T follicular helper cell (primary cell): ENCODE results near the gene R3HDML.
A peak's percentile ranks its signal among the peaks of the same experiment; 100 is the strongest.
"Not testable (repeated sequence)": the region's sequence is repeated elsewhere in the genome, so short reads cannot be mapped to it uniquely, and the experiment has no call there.

ENCODE experiments used
- DNase-seq: peaks from one replicate; pipeline ENCODE4 v3.0.0-alpha.2; 2020; ENCODE audit warnings: low read depth
- total RNA-seq, 2 experiments: gene quantifications; one replicate each; lab custom pipeline; 2026; lab: John Stamatoyannopoulos, UW

The R3HDML gene
- 0 reads per million in 2 experiments for total RNA-seq

GRCh38 chr20:44336725-44337380 lies at the start of gene R3HDML:
Gene R3HDML (plus strand): TSS chr20:44337043. CDS start chr20:44337158, 115 bp downstream.
- DNase-seq: no peak

DNA sequence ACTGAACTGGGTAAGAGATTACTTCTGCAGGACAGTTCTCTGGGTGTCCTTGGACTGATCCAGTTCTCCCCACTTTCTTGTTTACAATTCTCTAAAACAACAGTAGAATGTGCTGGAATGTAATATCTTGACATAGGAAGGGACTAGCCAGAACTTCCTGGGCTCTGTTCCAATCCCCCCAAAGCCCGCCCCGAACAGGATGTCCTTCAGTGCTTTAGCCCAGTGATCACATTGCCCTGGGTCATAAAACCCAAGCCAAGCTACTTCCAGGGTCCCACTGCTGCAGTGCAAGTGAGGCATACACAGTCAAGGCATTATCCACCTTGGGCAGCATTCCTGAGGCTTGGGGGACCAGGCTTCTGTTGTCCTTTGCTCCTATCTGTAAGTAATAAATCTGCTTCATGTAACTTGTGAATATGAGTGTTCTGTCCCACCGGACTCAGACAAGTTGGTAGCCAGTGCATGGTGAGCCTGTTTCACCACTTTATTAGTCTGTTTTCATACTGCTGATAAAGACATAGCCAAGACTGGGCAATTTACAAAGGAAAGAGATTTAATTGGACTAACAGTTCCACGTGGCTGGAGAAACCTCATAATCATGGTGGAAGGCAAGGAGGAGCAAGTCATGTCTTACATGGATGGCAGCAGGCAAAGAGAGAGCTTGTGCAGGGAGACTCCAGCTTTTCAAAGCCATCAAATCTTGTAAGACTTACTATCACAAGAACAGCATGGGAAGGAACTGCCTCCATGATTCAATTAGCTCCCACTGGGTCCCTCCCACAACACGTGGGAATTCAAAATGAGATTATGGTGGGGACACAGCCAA lies 49.4 kb upstream of the R3HDML start:
- DNase-seq: no peak

GRCh38 chr20:44288252-44288651 lies 48.6 kb upstream of the R3HDML start:
- no peak for DNase-seq

DNA sequence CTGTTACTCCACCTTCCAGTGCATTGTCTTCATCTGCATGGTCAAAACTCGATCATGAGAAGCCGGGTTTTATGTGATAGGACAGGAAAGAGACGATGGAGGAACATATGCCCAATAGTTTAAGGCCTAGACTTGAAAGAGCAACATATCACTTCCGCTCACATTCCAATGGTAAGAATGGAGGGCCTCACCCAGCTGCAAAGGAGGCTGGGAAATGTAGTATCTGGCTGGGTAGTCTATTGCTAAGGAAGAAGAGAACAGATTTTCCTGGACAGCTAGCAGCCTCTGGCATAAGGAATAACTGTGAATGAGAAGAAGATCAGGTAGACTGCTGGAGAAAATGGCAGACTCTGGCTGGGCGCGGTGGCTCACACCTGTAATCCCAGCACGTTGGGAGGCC lies 45.1 kb upstream of the R3HDML start:
- no peak for DNase-seq

GRCh38 chr20:44296011-44296410 lies 40.8 kb upstream of the R3HDML start:
- no peak for DNase-seq

DNA sequence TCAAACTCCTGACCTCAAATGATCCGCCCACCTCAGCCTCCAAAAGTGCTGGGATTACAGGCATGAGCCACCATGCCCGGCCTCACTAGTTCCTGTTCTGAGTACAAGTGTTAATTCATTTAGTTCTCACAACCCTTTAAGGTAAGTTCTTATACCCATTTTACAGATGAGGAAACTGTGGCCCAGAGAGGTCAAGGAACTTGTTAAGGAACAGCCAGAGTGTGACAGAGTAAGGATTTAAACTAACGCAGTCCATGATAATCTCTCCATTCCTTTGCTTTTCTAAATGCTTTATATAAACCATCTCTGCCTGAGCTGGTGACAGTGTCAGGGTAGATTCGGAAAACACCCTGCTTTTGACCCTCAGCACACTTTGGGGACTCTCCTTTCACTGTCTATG lies 39.1 kb upstream of the R3HDML start:
- no peak for DNase-seq

GRCh38 chr20:44299011-44299535 lies 37.8 kb upstream of the R3HDML start:
- not testable (repeated sequence) for DNase-seq

- DNase-seq: no peak
Observed at GRCh38 chr20:44301285-44301684, 35.6 kb upstream of the R3HDML start.

DNA sequence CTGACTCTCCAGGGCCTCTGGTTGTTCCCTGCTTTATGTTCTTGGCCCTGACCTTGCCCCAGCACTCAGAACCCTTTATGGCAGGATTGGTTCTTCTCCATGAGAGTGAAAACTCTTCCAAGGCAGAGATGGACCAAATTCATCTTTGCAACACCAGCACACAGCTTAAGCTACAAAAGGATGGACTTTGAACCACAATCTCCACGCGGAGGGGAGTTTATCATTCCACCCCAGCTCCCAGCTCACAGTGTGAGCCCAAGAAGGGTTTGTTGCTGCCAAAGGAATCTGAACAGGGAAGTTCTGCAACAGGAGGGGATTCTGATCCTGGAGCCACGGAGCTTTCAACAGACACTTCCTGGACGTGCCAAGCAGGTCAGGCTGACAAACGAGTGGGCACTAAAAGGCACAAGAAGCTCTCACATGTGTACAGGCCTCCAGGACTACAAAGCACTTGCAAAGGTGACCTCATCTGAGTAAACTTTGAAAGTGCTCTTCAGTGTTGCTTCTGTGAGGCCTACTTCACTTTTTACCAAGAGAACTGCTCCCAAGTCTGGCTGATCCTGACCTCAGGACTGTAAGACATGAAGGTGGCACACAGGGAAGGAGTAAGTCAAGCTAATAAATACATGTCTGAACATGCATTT lies 34.7 kb upstream of the R3HDML start:
- no peak for DNase-seq

DNA sequence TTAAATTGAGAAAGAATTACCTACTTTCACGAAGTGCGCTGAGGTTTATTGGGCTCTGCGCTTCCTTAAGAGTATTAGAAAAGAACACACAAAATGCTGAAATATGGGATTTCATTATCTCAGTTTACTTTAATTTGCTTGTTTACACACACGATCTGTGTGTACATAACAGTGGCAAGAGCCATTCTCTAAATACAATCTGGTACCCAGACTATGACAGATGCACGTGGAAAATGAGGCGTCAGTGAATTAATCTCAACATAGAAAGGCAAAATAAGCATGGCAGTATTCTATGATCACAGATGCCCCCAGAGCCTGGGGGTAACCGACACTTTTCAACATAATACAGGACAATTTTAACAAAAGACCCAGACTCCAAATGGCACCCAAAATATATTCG lies 34.1 kb upstream of the R3HDML start:
- DNase-seq: no peak

DNA sequence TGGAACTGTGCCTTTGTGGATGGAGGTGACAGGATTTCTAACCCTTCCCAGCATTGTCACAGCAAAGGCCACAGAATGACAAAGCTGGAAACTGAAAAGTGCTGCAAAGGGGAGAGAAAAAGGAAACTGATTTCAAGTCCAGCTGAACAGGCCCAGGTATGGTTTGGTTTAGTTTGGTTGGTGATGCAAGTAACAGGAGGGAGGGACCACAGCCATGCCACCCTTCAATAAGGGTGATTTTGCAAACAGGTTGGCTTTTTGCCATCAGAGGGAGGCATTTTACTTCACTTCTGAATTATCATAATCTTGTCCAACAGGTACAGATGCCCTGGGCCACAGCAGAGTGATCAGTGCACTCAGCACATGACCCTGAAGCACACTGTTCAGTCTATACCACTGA lies 32.5 kb upstream of the R3HDML start:
- DNase-seq: no peak

DNA sequence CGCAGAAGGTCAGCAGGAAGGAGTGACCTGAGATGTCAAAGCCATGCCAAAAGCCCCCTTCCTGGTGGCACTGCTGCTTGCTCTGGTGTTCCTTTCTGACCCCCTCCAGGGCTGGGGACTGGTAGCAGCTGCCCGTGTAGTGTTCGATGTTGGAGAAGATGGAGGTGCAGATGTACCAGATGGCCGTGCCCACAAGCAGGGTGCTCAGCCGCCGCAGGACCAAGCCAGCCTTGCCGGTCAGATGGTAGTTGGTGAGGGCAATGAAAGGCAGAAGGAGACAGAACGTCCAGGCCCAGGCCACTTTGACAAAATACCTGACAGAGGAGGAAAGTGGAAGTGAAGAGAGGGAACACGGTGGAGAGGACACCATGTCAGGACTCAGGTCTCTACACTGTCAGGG lies 29.9 kb upstream of the R3HDML start:
- no peak for DNase-seq

DNA sequence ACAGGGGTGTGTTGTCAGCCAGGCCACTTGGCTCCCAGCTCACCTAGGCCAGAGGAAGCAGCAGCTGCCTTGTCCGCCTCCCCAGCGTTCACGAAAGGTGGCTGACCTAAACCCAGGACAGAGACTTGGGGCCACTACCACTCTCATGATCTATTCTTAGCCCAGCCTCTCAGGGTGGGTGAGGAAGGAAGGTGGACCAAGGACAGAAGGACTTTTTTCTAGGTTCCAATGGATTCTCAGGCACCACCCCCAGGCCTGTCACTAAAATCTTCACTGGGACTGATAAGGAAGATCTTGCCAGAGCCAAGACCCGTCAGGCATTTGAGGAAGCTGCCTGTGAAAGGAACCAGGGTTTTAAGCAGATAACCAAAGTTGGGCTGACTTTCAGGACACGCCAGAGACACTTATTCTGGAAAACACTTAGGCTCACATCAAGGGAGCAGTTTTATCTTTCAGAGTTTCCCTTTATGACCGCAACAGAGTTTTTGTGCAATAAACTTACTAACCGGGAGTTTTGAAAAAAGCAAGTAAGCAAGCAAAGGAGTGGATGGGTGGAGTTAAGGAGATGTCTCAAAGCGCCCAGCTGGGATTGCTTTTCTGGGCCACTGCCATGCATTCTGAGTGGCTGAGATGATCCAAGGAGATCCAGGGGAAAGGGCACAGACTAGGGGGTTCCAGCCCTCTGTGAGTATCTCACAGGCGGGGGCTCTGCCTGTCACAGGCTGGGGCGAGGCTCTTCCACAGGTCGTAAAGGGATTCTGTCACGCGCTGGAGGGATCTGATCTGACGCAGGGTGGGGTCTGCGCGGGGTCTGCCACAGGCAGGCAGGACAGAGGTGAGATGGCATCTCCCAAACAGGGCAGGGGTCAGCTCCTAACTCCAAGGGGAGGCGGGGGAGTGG lies 26.8 kb upstream of the R3HDML start:
- no peak for DNase-seq

DNA sequence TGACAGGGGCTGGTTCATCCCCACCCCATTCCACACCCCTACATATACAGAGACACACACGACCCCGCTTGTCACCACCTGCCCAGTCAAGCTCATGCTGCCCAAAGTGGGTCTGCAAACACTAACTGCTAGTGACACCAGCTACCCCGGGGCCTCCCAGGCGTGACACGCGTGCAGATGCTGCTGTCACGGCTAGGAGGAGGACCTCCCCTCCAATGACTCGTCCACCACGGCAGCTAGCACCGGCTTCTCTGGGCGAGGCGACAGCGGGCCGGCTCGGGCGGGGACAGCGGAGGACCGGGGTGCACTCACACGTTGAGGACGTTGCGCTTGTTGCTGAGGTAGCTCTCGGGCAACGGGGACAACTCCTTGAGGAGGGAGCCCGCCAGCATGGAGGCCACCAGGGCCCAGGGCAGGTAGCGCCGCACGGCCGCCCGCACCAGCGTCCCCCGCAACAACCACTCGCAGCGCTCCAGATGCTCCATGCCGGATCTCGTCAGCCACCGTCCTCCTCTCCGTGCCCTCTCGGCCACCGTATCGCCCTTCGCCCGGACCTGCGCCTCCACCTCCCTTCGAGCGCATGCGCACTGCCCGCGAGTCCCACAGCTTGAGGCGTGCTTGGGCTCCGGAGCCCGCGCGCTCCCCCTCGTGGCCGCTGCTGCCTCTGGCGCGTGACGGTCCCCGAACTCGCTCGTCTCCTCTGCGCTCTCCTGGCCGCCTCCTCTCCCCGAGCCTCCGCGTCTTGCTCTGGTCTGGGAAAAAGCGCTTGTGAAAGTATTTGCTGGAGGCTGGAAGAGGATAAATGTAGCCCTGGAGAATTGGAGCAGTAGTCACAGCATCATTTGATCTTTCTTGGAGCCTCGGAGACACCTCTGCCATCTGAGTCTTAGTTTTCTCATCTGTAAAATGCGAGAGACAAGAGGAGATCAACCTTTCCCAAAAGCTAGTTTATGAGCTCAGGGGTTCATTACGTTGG lies 25.9 kb upstream of the R3HDML start, which contains the start of gene FITM2:
Gene FITM2, minus strand, starts transcription at position 539 of the 976 bp plus-strand sequence. Its CDS starts 54 bp downstream, at position 485.
- peak; percentile 98 for DNase-seq

- no peak for DNase-seq
Observed at GRCh38 chr20:44314870-44315269, 22.0 kb upstream of the R3HDML start.

DNA sequence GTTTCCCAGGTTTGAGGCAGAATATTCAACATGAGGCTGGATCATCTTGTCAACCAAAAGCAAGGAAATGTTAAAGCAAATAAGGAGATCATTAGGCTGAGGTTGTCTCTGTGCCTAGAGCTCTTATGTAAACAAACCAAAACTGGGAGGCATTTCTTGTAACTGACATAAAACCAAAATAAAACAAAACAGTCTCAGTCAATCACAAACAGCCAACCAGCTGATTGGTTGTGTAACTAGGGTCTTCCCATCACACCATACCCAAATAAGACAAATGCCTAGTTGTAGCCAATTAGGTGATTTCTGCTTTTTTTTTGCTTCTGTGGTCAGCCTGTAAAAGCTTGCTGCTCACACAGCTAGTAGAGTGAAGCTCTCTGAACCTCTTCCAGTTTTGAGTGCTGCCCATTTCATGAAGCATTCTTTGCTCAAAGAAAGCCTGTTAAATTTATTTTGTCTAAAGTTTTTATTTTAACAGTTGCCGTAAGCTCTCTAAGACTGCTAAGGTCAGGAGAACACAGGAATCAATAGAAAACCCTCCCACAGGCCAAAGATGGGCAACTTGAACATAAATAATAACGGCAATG lies 16.9 kb upstream of the R3HDML start:
- DNase-seq: no peak

- no peak for DNase-seq
Observed at GRCh38 chr20:44324343-44324742, 12.5 kb upstream of the R3HDML start.

GRCh38 chr20:44326391-44327159 lies 10.3 kb upstream of the R3HDML start:
- no peak for DNase-seq

DNA sequence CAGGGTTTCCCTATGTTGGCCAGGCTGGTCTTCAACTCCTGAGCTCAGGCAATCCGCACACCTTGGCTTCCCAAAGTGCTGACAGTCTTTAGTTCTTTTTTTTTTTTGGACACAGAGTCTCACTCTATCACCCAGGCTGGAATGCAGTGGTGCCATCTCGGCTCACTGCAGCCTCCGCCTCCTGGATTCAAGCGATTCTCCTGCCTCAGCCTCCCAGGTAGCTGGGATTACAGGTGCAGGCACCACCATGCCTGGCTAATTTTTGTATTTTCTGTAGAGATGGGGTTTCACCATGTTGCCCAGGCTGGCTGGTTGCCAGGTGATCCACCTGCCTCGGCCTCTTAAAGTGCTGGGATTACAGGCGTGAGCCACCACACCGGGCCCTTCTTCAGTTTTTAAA lies 9.1 kb upstream of the R3HDML start:
- not testable (repeated sequence) for DNase-seq
